ENCODE data around the gene PCDHGA2. TPM values are rescaled to one million over a fixed set of nuclear protein-coding genes. Genes with fewer than 3 reads are reported as not detected.
A peak's percentile ranks its signal among the peaks of the same experiment; 100 is the strongest.

Gene PCDHGA2
- total RNA-seq, 1 experiment from 2014 or later = not detected

GRCh38 chr5:141320225-141321169, 18.1 kb upstream of the PCDHGA2 start, which contains the start of gene TAF7:
Gene TAF7 (minus strand): TSS chr5:141320784. CDS start chr5:141320044, 740 bp downstream.
- intact Hi-C loops (cut with micrococcal nuclease; ENCODE audit: unreplicated experiment) = loop anchor here (2.0 kb wide), 1 partner anchor 238 kb away; no protein-coding TSS in a partner anchor
- peak; percentile 86 for TF ChIP-seq CTCF (IDR thresholded peaks at IDR 0.05; ENCODE audit: unreplicated experiment)
- peak; percentile 96 for DNase-seq
- TSS peak; percentile 79 for BruUV-seq (replicated peaks)
- CTCF ChIA-PET = interaction anchor here (0.6 to 2.3 kb wide), 8 partner anchors 10 to 247 kb away, joined by 3 to 8 read pairs (median 5); partner anchors contain the start of genes PCDHB14, PCDHGA1 and PCDHGA9
- Mint-ChIP-seq H3K27me3 (ENCODE audit: unreplicated experiment) (no peaks in the 10 kb centered on the region), H3K36me3 (ENCODE audit: insufficient read depth, unreplicated experiment) (peaks cover 60% of the 10 kb centered on the region), H3K27ac (ENCODE audit: unreplicated experiment) (peak within 1 kb of the TSS; percentile 100), H3K4me3 (ENCODE audit: low read depth, unreplicated experiment) (peak within 1 kb of the TSS; percentile 100), H3K4me1 (ENCODE audit: low read depth, unreplicated experiment) (peaks cover 8% of the 10 kb centered on the region), H3K9me3 (ENCODE audit: low read depth, unreplicated experiment) (peaks cover 18% of the 10 kb centered on the region)

DNA sequence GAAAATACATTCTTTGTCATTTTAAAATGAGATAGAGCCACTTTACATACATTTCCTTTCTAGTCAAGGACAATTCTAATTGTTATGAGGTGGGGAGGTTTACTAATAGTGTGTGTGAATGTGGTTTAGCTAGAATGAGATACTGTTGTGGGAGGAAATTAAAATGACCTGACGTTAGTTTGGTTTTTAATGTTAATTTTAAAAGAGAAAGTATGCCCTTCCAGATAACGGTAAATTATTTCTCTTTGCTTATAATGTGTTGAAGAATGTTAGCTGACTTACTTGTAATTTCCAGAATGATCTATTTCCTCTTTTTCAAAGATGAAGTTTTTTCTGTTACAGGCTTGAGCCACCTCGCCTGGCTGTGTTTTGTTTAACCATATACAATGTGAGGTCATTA, 16.3 kb upstream of the PCDHGA2 start:
- H3K36me3 Mint-ChIP-seq (ENCODE audit: insufficient read depth, unreplicated experiment) = peaks cover 44% of the 10 kb centered on the region
- H3K27me3 Mint-ChIP-seq (ENCODE audit: unreplicated experiment) = no peaks in the 10 kb centered on the region
- no peak for DNase-seq
- BruUV-seq (replicated peaks) = no TSS peak
- CTCF ChIA-PET = no interaction called here
- peaks cover 17% of the 10 kb centered on the region for H3K9me3 Mint-ChIP-seq (ENCODE audit: low read depth, unreplicated experiment)
- intact Hi-C loops (cut with micrococcal nuclease; ENCODE audit: unreplicated experiment) = no loop called here
- peaks cover 8% of the 10 kb centered on the region for H3K4me1 Mint-ChIP-seq (ENCODE audit: low read depth, unreplicated experiment)
- H3K4me3 Mint-ChIP-seq (ENCODE audit: low read depth, unreplicated experiment) = no peak overlapping the region
- no peak for TF ChIP-seq CTCF (IDR thresholded peaks at IDR 0.05; ENCODE audit: unreplicated experiment)
- H3K27ac Mint-ChIP-seq (ENCODE audit: unreplicated experiment) = no peak overlapping the region

- no TSS peak for BruUV-seq (replicated peaks)
- Mint-ChIP-seq H3K9me3 (ENCODE audit: low read depth, unreplicated experiment) (peaks cover 10% of the 10 kb centered on the region), H3K4me1 (ENCODE audit: low read depth, unreplicated experiment) (no peaks in the 10 kb centered on the region), H3K27ac (ENCODE audit: unreplicated experiment) (no peak overlapping the region), H3K36me3 (ENCODE audit: insufficient read depth, unreplicated experiment) (peaks cover 6% of the 10 kb centered on the region), H3K4me3 (ENCODE audit: low read depth, unreplicated experiment) (no peak overlapping the region), H3K27me3 (ENCODE audit: unreplicated experiment) (no peaks in the 10 kb centered on the region)
- intact Hi-C loops (cut with micrococcal nuclease; ENCODE audit: unreplicated experiment) = no loop called here
- DNase-seq = no peak
- TF ChIP-seq CTCF (IDR thresholded peaks at IDR 0.05; ENCODE audit: unreplicated experiment) = no peak
- CTCF ChIA-PET = interaction anchor here (0.7 kb wide), 1 partner anchor 158 kb away, joined by 4 read pairs; no protein-coding TSS in a partner anchor
Measured at GRCh38 chr5:141326088-141326854, 12.3 kb upstream of the PCDHGA2 start.

DNA sequence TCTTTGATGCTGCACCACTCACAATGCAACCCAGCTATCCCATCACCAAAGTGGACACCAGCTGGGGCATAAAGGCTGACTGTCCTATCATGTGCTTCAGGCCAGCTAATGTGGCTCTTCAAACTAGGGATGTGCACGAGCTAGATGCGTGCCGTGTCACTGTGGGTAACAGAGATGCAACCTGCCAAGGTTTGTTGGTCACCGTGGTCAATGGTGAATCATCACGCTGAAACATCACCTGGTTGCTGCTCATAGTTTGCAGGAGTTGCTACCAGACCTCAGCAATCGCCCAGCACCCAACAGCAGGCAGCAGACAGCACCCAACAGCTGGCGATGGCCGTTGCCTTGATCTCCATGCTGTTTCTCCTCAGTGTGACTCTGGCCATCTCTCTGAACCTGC, 10.3 kb upstream of the PCDHGA2 start:
- Mint-ChIP-seq H3K9me3 (ENCODE audit: low read depth, unreplicated experiment) (peaks cover 8% of the 10 kb centered on the region), H3K27me3 (ENCODE audit: unreplicated experiment) (no peaks in the 10 kb centered on the region), H3K4me3 (ENCODE audit: low read depth, unreplicated experiment) (no peak overlapping the region), H3K27ac (ENCODE audit: unreplicated experiment) (no peak overlapping the region), H3K36me3 (ENCODE audit: insufficient read depth, unreplicated experiment) (no peaks in the 10 kb centered on the region), H3K4me1 (ENCODE audit: low read depth, unreplicated experiment) (no peaks in the 10 kb centered on the region)
- TF ChIP-seq CTCF (IDR thresholded peaks at IDR 0.05; ENCODE audit: unreplicated experiment) = no peak
- CTCF ChIA-PET = interaction anchor here (0.9 kb wide), 1 partner anchor 10 kb away, joined by 3 read pairs; the partner anchor contains the start of gene PCDHGA2
- BruUV-seq (replicated peaks) = no TSS peak
- intact Hi-C loops (cut with micrococcal nuclease; ENCODE audit: unreplicated experiment) = no loop called here
- no peak for DNase-seq
